Measurements from ENCODE around the gene NECAB2.
A peak's percentile ranks its signal among the peaks of the same experiment; 100 is the strongest.

The NECAB2 gene

DNA sequence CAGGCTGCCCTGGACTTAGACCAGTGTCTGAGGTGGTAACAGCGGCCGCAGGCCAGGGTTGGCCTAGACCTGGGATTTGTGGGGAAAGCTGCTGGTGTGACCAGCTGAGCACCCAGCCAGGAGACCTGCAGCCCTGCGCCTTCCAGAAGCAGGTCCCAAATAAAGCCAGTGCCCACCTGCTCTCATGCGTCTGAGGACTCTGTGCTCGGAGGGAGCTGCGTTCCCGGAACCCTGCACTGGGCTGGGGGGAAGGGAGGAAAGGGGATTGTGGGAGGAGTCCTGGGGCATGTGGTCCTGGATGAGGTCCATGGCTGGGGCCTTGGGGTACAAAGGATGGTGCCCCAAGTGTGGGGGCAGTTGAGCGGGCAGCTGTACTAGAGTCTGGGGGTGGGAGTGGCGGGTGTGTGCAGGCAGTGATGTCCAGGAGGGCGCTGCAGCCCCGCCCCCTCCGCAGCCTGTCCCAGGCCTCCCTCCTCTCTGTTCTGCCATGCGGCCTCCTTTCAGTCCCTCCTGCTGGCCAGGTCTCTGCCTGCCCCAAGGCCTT is 1.8 kb upstream of the NECAB2 start:
- TF ChIP-seq, protein P1, sequence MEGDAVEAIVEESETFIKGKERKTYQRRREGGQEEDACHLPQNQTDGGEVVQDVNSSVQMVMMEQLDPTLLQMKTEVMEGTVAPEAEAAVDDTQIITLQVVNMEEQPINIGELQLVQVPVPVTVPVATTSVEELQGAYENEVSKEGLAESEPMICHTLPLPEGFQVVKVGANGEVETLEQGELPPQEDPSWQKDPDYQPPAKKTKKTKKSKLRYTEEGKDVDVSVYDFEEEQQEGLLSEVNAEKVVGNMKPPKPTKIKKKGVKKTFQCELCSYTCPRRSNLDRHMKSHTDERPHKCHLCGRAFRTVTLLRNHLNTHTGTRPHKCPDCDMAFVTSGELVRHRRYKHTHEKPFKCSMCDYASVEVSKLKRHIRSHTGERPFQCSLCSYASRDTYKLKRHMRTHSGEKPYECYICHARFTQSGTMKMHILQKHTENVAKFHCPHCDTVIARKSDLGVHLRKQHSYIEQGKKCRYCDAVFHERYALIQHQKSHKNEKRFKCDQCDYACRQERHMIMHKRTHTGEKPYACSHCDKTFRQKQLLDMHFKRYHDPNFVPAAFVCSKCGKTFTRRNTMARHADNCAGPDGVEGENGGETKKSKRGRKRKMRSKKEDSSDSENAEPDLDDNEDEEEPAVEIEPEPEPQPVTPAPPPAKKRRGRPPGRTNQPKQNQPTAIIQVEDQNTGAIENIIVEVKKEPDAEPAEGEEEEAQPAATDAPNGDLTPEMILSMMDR (conservative IDR thresholded peaks at IDR 0.05; ENCODE audit: low read depth, low read length), result no peak
- no peak overlapping the region for H3K4me3 ChIP-seq (ENCODE audit: low read length)
- no peak for DNase-seq (ENCODE audit: low read depth)

DNA sequence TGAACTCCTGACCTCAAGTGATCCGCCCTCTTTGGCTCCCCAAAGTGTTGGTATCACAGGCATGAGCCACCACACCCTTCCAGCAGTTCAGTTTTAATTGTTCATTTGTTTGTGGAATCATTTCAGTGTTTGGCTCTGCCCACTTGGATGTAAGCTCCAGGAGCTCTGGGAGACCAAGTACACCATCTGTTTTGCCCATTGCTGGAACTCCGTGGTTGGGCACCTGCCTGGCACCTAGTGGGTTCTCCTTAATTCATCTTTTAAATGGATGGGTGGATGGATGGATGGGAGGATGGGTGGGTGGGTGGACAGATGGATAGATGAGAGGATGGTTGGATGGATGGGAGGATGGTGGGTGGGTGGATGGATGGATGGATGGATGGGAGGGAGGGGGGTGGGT is 953 bp upstream of the NECAB2 start:
- H3K4me3 ChIP-seq (ENCODE audit: low read length), result no peak overlapping the region
- TF ChIP-seq, protein P1 (conservative IDR thresholded peaks at IDR 0.05; ENCODE audit: low read depth, low read length), result no peak
- DNase-seq (ENCODE audit: low read depth), result no peak

DNA sequence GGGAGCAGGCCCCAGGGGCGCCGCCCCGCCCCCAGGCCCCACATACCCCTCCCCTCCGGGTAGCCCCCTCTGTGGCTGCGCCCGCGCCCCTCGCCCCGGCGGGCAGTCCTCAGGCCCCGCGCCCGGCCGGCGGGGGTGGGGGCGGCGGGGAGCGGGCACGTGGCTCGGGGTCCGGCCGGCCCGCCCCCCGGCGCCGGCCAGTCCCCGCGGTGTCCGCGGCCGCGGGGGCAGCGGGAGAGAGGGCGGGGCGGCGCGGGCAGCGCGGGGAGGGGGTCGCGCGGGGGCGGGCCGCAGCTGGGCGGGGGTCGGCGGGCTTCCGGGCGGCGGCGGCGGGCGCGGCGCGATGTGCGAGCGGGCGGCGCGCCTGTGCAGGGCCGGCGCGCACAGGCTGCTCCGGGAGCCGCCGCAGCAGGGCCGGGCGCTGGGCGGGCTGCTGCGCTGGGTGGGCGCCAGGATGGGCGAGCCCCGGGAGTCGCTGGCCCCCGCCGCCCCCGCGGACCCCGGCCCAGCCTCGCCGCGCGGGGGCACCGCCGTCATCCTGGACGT is 335 bp downstream of the NECAB2 start:
- no peak for DNase-seq (ENCODE audit: low read depth)
- TF ChIP-seq, protein P1 (conservative IDR thresholded peaks at IDR 0.05; ENCODE audit: low read depth, low read length), result no peak
- peak overlapping the region; percentile 29 for H3K4me3 ChIP-seq (ENCODE audit: low read length)

DNA sequence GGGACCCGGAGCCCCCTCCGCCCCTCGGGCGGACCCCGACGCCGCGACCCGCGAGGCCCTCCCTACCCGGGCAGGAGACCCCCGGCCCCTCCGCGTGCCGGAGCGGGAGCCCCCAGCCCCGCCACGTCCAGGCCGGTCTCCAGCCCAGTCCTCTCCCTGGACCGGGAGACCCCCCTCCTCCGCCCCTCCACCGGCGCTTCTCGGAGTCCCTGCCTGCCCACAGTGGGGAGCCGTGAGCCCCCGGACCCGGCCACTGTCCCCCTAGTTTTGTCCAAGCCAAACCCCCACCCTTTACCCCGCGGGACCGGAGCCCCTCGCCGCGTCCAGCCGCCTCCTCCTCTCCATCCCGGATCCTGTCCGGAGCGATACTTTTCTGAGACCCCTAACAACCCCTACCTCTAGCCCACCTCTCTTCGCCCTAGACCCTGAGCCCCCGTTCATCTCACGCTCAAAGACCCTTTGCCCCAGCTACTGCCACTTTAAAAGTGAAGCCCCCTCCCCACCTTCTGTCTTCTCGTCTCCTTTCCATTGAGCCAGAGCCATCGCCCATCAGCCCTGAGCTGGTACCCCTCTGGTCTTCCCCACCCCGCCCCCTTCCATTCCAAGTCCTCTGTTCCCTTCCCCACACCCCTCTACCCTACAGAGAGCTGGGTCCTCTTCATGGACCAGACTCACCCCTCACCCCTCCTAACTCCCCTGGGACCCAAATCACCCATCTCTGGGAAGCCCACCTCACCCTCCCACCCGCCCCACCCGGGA is 1.0 kb downstream of the NECAB2 start:
- no peak overlapping the region for H3K4me3 ChIP-seq (ENCODE audit: low read length)
- TF ChIP-seq, protein P1 (conservative IDR thresholded peaks at IDR 0.05; ENCODE audit: low read depth, low read length), result no peak
- DNase-seq (ENCODE audit: low read depth), result no peak

GRCh38 chr16:83969771-83970429 is 1.9 kb downstream of the NECAB2 start:
- no peak for DNase-seq (ENCODE audit: low read depth)
- no peak overlapping the region for H3K4me3 ChIP-seq (ENCODE audit: low read length)
- TF ChIP-seq, protein P1 (conservative IDR thresholded peaks at IDR 0.05; ENCODE audit: low read depth, low read length), result no peak

DNA sequence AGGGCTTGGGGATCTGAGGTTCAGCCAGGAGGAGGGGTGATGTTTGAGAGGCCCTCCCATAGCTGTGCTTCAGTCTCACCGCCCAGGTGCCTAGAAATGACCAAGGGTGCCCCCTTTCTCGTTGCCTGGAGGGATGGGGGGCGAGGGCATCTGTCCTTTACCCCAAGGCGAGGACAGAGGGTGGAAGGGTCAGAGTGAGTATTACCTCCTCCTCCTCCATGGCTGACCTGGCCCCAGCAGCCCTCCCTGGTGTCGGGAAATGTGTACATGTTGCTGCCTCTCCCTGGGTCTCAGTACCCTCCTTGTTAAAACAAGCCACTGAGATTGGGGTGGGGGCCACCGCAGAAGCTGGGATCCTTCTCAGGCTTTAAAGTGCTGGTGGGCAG is 2.4 kb downstream of the NECAB2 start:
- TF ChIP-seq, protein P1 (conservative IDR thresholded peaks at IDR 0.05; ENCODE audit: low read depth, low read length), result no peak
- H3K4me3 ChIP-seq (ENCODE audit: low read length), result no peak overlapping the region
- no peak for DNase-seq (ENCODE audit: low read depth)
